ENCODE results near the gene BATF3. TPM values are rescaled to one million over a fixed set of nuclear protein-coding genes. Genes with fewer than 3 reads are reported as not detected.
A peak's percentile ranks its signal among the peaks of the same experiment; 100 is the strongest.

Gene BATF3
- total RNA-seq, 1 experiment from 2014 or later = 2.1 TPM

GRCh38 chr1:212688341-212689047 lies 11.1 kb downstream of the BATF3 start:
- Histone ChIP-seq H2BK20ac (ENCODE audit: low read depth, low read length, poor library complexity, severe bottlenecking) (no peak overlapping the region), H3K79me2 (ENCODE audit: insufficient read depth, low read length) (no peaks in the 10 kb centered on the region), H3K79me1 (ENCODE audit: insufficient read depth, low read depth, low read length, poor library complexity, severe bottlenecking) (no peaks in the 10 kb centered on the region), H3K14ac (ENCODE audit: insufficient read depth, low read length) (no peak overlapping the region; the same call in 1 of the 2 replicates), H3K27me3 (ENCODE audit: insufficient read depth, low read length) (no peaks in the 10 kb centered on the region), H3K9me3 (ENCODE audit: control insufficient read depth, low read depth, low read length) (no peaks in the 10 kb centered on the region), H3K9ac (ENCODE audit: extremely low read depth, insufficient read length, low read length) (no peak overlapping the region), H2BK5ac (ENCODE audit: insufficient read length, low read length) (no peak overlapping the region), H3K23me2 (ENCODE audit: insufficient read length, low read depth, low read length, poor library complexity, severe bottlenecking) (no peaks in the 10 kb centered on the region), H3K4me1 (ENCODE audit: insufficient read depth, low read length) (peaks cover 5% of the 10 kb centered on the region; the same call in 1 of the 2 replicates), H3K23ac (ENCODE audit: insufficient read length, low read depth, low read length) (no peak overlapping the region), H2BK120ac (ENCODE audit: low read depth, low read length, poor library complexity, severe bottlenecking) (no peak overlapping the region), H2BK15ac (ENCODE audit: low read depth, low read length) (no peak overlapping the region), H3K18ac (ENCODE audit: insufficient read length, low read depth, low read length) (no peak overlapping the region), H4K8ac (replicated peaks; ENCODE audit: insufficient read length, low read depth, low read length) (no peak overlapping the region), H4K91ac (ENCODE audit: insufficient read length, low read depth, low read length) (no peak overlapping the region), H4K20me1 (ENCODE audit: control insufficient read depth, insufficient read depth, insufficient read length) (no peaks in the 10 kb centered on the region), H2BK12ac (ENCODE audit: insufficient read length, low read depth, low read length) (no peak overlapping the region), H2AK5ac (ENCODE audit: insufficient read length, low read length) (no peak overlapping the region), H3K4me2 (ENCODE audit: insufficient read depth, insufficient read length, low read length) (no peak overlapping the region), H3T11ph (ENCODE audit: low read length) (no peak overlapping the region), H3K56ac (ENCODE audit: insufficient read length, low read depth, low read length) (no peak overlapping the region), H3K4ac (ENCODE audit: low read depth, low read length) (no peak overlapping the region), H4K5ac (ENCODE audit: insufficient read length, low read depth, low read length) (no peak overlapping the region), H2AFZ (ENCODE audit: low read length) (no peak overlapping the region), H3K27ac (ENCODE audit: insufficient read length, low read depth, low read length) (no peak overlapping the region)
- DNase-seq = peak; percentile 8
- Mint-ChIP-seq H3K36me3 (ENCODE audit: insufficient read depth in 1 of 3, low read depth in 3 of 3) (no peaks in the 10 kb centered on the region), H3K4me3 (no peak overlapping the region), H3K27ac (no peak overlapping the region), H3K9me3 (no peaks in the 10 kb centered on the region; a peak in 1 of 5 replicates), H3K27me3 (ENCODE audit: low read depth) (peaks cover 13% of the 10 kb centered on the region), H3K4me1 (peaks cover 0 to 4% of the 10 kb centered on the region in 2 experiments; a peak in 1 of 4 replicates)
- TF ChIP-seq CTCF (conservative IDR thresholded peaks at IDR 0.05) = no peak
- WGBS (ENCODE audit: extremely low coverage, insufficient read length, low lambda C conversion rate) = no CpG with 5 or more reads among the region's 7 CpGs
